ENCODE measurements around the gene VSIR. TPM values are rescaled to one million over a fixed set of nuclear protein-coding genes. Genes with fewer than 3 reads are reported as not detected.

The VSIR gene
- total and polyA plus RNA-seq, 3 donors from 2014 or later: 26.1 to 54.6 (median 54.4) TPM

- H3K27me3 ChIP-seq: no peaks in the 10 kb centered on the region
- intact Hi-C loops (cut with DNase I; ENCODE audit: low total_unique reads): no loop called here
- H3K36me3 ChIP-seq (ENCODE audit: low read depth, missing control alignments): no peaks in the 10 kb centered on the region
- no peaks in the 10 kb centered on the region for H3K9me3 ChIP-seq
- TF ChIP-seq, protein P1, sequence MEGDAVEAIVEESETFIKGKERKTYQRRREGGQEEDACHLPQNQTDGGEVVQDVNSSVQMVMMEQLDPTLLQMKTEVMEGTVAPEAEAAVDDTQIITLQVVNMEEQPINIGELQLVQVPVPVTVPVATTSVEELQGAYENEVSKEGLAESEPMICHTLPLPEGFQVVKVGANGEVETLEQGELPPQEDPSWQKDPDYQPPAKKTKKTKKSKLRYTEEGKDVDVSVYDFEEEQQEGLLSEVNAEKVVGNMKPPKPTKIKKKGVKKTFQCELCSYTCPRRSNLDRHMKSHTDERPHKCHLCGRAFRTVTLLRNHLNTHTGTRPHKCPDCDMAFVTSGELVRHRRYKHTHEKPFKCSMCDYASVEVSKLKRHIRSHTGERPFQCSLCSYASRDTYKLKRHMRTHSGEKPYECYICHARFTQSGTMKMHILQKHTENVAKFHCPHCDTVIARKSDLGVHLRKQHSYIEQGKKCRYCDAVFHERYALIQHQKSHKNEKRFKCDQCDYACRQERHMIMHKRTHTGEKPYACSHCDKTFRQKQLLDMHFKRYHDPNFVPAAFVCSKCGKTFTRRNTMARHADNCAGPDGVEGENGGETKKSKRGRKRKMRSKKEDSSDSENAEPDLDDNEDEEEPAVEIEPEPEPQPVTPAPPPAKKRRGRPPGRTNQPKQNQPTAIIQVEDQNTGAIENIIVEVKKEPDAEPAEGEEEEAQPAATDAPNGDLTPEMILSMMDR (IDR thresholded peaks at IDR 0.05): no peak
- TF ChIP-seq POLR2A (IDR thresholded peaks at IDR 0.05): no peak
- no peak overlapping the region for H3K27ac ChIP-seq
- H3K4me1 ChIP-seq: no peaks in the 10 kb centered on the region
- 88 to 92% methylated on average over 4 to 16 of the region's 17 CpGs for WGBS, 2 donors
- no peak for DNase-seq
- no peak overlapping the region for H3K4me3 ChIP-seq
Observed at GRCh38 chr10:71783917-71784678, 10.8 kb upstream of the VSIR start.

DNA sequence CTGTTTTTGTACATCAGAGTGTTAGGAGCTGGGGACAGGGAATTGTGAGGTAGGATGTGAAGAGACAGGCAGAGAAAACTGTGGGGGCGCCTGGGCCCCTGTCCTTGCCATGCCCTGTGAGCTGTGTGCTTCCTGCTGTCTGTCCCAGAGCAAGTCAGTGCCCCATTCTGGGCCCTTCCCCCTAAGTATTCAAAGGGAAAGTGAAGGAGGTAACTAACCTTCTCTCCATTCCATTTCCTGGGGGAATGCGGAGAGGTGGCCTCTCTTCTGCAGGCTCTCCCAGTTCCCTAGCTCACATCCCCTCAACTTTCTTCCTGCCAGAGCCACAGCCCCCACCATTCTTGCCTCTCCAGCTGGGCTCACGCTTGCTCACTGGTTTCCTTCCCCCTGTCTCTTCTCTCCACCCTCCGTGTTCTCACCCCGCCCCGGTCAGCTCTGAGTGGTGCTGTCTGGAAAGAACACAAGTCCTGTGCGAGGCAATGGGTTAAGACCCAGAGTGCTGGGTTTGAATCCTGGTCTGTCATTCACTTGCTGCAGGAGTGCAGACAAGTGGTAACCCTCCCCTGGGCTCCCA, 9.7 kb upstream of the VSIR start:
- H3K4me1 ChIP-seq: no peaks in the 10 kb centered on the region
- 60 to 66% methylated on average over 7 of the region's 7 CpGs for WGBS, 2 donors
- no peak overlapping the region for H3K4me3 ChIP-seq
- no peak overlapping the region for H3K27ac ChIP-seq
- TF ChIP-seq, protein P1 (IDR thresholded peaks at IDR 0.05): no peak
- TF ChIP-seq POLR2A (IDR thresholded peaks at IDR 0.05): no peak
- intact Hi-C loops (cut with DNase I; ENCODE audit: low total_unique reads): no loop called here
- no peaks in the 10 kb centered on the region for H3K27me3 ChIP-seq
- H3K9me3 ChIP-seq: no peaks in the 10 kb centered on the region
- DNase-seq: no peak
- H3K36me3 ChIP-seq (ENCODE audit: low read depth, missing control alignments): no peaks in the 10 kb centered on the region

DNA sequence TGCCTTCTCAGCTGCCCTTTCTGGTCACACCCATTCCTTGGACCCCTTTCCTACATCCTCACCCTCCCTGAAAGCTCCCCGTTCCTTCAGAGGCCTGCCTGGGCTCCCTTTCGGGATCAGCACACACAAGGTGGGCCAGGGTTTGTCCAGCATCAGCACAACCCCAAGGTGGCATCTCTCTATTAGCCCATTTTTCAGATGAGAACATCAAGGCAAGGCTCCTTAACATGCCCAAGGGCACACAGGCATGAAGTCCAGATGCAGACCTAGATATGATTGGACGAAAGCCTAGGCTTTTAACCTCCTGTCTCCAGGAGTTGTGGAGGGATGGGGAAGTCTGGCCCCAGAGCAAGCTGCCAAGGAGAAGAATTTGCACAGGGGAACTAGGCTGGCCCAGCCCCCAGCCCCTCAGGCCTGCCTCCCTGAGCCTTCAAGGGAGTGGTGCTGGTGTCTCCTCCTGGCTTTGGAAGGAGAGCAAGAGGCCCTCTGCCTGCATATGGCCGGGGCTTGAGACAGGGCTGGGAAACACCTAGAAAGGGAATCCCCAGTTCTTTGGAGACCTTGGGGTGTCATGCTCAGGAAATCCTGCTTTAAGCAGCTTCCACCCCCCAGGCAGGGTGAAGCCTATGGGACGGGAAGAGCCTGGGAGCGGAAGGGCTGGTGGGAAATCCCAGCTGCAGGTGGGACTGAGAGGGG, 9.0 kb upstream of the VSIR start:
- WGBS, 2 donors: 90% methylated on average over 5 to 6 of the region's 6 CpGs

DNA sequence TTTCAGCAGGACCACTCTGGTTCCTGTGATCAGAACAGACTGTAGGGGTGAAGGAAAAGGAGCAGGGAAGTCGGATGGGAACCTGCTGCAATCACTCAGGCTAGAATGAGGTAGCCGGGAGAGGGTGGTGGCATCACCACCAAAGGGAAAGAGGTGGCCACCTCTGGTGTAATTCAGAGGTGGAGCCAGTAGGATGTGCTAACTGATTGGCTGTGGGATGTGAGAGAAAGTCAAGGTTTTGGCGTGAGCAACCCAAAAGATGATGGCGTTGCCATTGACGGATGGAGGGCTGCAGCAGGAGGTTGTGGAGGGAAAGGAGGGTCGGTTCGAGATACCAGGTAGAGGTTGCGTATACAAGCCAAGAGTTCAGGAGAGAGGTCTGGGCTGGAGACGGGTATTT, 7.4 kb upstream of the VSIR start:
- intact Hi-C loops (cut with DNase I; ENCODE audit: low total_unique reads): no loop called here
- Histone ChIP-seq H3K27ac (no peak overlapping the region), H3K27me3 (no peaks in the 10 kb centered on the region), H3K36me3 (ENCODE audit: low read depth, missing control alignments) (no peaks in the 10 kb centered on the region), H3K4me1 (no peaks in the 10 kb centered on the region), H3K9me3 (no peaks in the 10 kb centered on the region), H3K4me3 (no peak overlapping the region)
- WGBS, 2 donors: 89 to 91% methylated on average over 9 of the region's 9 CpGs
- DNase-seq: no peak
- TF ChIP-seq, protein P1 (IDR thresholded peaks at IDR 0.05): no peak
- TF ChIP-seq POLR2A (IDR thresholded peaks at IDR 0.05): no peak

More for the DNA sequence above, 9.0 kb upstream of the VSIR start:
- intact Hi-C loops (cut with DNase I; ENCODE audit: low total_unique reads): no loop called here
- Histone ChIP-seq H3K27ac (no peak overlapping the region), H3K4me1 (no peaks in the 10 kb centered on the region), H3K9me3 (no peaks in the 10 kb centered on the region), H3K36me3 (ENCODE audit: low read depth, missing control alignments) (no peaks in the 10 kb centered on the region), H3K27me3 (no peaks in the 10 kb centered on the region), H3K4me3 (no peak overlapping the region)
- no peak for DNase-seq
- TF ChIP-seq, protein P1 (IDR thresholded peaks at IDR 0.05): no peak
- TF ChIP-seq POLR2A (IDR thresholded peaks at IDR 0.05): no peak

Measured in testis (tissue), 3 donors.